MM.1S (cell line): ENCODE results near the gene TVP23C.

Experiments used
- CTCF ChIP-seq: fragments of 300-600 bp; sonication (generic); IDR thresholded peaks from 2 replicates; pipeline ENCODE4 v1.5.1; 2016; ENCODE audit warnings: antibody characterized with exemption, low read length, mixed read lengths
- EZH2 ChIP-seq: fragments of 300-600 bp; sonication (generic); optimal IDR thresholded peaks from 2 replicates; pipeline ENCODE3; 2017; ENCODE audit warnings: low read depth, mild to moderate bottlenecking, antibody characterized with exemption, low read length, mixed read lengths
- EZH2phosphoT487 ChIP-seq: fragments of 300-600 bp; sonication (generic); IDR thresholded peaks from 2 replicates; pipeline ENCODE4 v1.6.1; 2018; ENCODE audit warnings: antibody characterized with exemption, low read length

DNA sequence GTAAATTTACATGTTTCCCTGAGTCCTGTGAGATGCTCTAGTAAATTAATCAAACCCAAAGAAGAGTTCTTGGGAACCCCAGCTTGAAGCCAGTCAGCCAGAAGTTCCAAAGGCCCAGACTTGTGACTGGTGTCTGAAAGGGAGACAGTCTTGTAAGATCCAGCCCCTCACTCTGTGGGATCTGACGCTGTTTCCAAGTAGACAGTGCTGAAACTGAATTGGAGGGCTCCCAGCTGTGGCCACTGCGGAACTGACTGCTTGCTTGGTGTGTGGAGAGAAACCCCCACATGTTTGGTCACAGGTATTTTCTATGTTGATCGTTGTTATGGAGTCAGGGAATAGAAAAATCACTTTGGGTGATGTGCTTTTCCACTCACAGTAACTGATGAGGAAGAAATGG, 90.4 kb downstream of the TVP23C start:
- TF ChIP-seq CTCF (no peak), EZH2phosphoT487 (no peak), EZH2 (no peak)
